ENCODE measurements around the gene MCC.

DNA sequence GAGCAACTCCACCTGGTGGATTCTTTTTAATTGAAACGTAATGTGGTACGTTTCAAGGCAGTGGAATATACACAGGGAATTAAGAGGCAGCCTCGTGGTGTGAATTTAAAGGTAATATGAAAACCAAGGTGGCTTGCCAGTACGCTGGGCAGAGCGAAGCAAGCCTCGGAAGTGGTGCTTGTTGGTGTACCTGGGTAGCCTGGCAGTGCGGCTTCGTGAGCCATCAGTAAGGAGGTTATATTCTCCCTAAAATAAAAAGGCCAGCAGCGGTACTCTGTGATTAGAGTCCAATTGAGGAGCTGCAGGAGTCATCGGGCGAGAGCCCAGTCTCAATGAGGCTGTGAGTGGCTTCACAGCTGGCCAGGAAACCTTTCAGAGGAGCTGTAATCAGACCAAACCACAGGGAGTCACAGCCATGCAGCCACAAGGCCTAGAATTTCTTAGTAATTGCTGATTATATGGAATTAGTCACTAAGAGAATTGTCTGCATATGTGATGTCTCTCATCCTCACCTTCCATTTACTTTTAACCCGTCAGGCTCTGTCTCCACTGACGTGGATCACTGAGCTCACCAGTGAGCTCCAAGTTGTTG lies 454.0 kb downstream of the MCC start:
- no peak for TF ChIP-seq ZNF138 (CRISPR knock-in tag; conservative IDR thresholded peaks at IDR 0.05)
- TF ChIP-seq, protein P1, sequence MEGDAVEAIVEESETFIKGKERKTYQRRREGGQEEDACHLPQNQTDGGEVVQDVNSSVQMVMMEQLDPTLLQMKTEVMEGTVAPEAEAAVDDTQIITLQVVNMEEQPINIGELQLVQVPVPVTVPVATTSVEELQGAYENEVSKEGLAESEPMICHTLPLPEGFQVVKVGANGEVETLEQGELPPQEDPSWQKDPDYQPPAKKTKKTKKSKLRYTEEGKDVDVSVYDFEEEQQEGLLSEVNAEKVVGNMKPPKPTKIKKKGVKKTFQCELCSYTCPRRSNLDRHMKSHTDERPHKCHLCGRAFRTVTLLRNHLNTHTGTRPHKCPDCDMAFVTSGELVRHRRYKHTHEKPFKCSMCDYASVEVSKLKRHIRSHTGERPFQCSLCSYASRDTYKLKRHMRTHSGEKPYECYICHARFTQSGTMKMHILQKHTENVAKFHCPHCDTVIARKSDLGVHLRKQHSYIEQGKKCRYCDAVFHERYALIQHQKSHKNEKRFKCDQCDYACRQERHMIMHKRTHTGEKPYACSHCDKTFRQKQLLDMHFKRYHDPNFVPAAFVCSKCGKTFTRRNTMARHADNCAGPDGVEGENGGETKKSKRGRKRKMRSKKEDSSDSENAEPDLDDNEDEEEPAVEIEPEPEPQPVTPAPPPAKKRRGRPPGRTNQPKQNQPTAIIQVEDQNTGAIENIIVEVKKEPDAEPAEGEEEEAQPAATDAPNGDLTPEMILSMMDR (IDR thresholded peaks at IDR 0.05), result no peak
- no peak for TF ChIP-seq CREB1 (CRISPR knock-in tag; IDR thresholded peaks at IDR 0.05)
- TF ChIP-seq ESRRA (CRISPR knock-in tag; IDR thresholded peaks at IDR 0.05; ENCODE audit: borderline replicate concordance), result no peak
- TF ChIP-seq, protein P2, sequence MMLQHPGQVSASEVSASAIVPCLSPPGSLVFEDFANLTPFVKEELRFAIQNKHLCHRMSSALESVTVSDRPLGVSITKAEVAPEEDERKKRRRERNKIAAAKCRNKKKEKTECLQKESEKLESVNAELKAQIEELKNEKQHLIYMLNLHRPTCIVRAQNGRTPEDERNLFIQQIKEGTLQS (CRISPR knock-in tag; conservative IDR thresholded peaks at IDR 0.05), result no peak
- TF ChIP-seq, protein P3, sequence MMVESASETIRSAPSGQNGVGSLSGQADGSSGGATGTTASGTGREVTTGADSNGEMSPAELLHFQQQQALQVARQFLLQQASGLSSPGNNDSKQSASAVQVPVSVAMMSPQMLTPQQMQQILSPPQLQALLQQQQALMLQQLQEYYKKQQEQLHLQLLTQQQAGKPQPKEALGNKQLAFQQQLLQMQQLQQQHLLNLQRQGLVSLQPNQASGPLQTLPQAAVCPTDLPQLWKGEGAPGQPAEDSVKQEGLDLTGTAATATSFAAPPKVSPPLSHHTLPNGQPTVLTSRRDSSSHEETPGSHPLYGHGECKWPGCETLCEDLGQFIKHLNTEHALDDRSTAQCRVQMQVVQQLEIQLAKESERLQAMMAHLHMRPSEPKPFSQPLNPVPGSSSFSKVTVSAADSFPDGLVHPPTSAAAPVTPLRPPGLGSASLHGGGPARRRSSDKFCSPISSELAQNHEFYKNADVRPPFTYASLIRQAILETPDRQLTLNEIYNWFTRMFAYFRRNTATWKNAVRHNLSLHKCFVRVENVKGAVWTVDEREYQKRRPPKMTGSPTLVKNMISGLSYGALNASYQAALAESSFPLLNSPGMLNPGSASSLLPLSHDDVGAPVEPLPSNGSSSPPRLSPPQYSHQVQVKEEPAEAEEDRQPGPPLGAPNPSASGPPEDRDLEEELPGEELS (CRISPR knock-in tag; IDR thresholded peaks at IDR 0.05), result no peak
- no peak for TF ChIP-seq FOXP1 (CRISPR knock-in tag; IDR thresholded peaks at IDR 0.05; ENCODE audit: borderline replicate concordance)
- no peak for TF ChIP-seq IRF2 (CRISPR knock-in tag; IDR thresholded peaks at IDR 0.05; ENCODE audit: borderline replicate concordance, low read depth)
- TF ChIP-seq RELA (CRISPR knock-in tag; IDR thresholded peaks at IDR 0.05; ENCODE audit: borderline replicate concordance), result no peak
- TF ChIP-seq SP1 (CRISPR knock-in tag; conservative IDR thresholded peaks at IDR 0.05), result no peak
- TF ChIP-seq ETV6 (CRISPR knock-in tag; IDR thresholded peaks at IDR 0.05), result no peak
- TF ChIP-seq MXD4 (CRISPR knock-in tag; IDR thresholded peaks at IDR 0.05; ENCODE audit: borderline replicate concordance), result no peak
